SH-SY5Y (cell line): ENCODE data around the gene IGF1R.

Experiments
- GATA2 ChIP-seq: IDR thresholded peaks from 2 replicates; pipeline ENCODE4 v1.6.1; 2011; ENCODE audit warnings: mild to moderate bottlenecking, low read depth, low read length
- GATA3 ChIP-seq: IDR thresholded peaks from 2 replicates; pipeline ENCODE4 v1.6.1; 2011; ENCODE audit warnings: low read depth, mild to moderate bottlenecking, low read length, moderate library complexity

DNA sequence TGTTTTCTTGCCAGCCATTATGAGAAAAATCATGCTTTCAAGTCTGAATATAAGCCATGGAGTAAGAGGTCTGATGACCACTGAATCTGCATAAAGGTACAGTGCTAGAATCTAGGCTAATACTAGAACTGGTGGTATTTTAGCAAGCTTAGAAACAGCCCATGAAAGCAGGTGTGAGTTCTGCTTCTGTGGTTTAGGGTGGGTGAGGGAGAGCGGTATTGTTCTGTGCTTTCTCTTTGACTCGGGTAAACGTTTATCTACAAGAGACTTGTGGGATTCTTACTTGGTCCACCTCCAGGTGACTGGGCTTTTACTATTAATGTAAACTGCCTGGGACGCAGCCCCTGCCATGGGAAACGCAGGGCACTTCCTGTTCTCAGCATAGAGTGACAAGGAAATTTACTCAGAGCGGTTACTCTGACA is 304.1 kb downstream of the IGF1R start:
- no peak for TF ChIP-seq GATA2
- TF ChIP-seq GATA3 = no peak
